NCI-H748 (cell line): Measurements from ENCODE around the gene AUP1.
"Not testable (repeated sequence)": the region's sequence is repeated elsewhere in the genome, so short reads cannot be mapped to it uniquely, and the experiment has no call there.

ENCODE experiments used
- DNase-seq: peaks from one replicate; lab custom pipeline; 2025; ENCODE audit not compliant: unreplicated experiment; lab: John Stamatoyannopoulos, UW

Gene AUP1

DNA sequence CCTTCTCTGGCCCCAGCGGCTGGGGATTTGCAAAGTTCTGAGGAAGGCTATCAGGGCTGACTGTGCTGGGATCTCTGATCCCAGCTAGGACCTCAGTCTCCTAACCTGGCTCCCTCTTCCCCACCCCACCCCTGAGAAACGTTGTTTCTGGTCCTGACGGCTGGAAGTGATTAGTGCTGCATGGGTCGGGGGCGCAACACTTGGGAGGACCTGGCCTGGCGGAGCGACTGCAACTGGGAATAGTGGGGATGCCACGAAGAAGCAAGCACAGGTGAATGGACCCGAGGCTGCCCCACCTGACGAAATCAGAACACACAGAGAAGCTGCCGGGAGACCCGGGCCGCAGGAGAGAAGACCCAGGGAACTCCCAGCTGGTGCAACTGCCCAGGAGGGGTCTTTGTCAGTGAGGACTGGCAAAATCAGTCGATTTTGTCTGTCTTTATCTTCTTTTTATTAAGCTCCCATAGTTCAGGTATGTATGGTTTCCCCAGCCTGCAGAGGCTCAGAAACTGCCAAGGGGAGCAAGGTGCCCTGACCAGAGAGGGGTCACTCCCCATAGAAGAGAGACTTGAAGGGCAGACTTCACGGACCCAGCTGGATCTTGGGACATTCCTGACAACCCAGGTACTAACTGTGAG is 29.4 kb downstream of the AUP1 start:
- no peak for DNase-seq

GRCh38 chr2:74499267-74499939 is 30.1 kb downstream of the AUP1 start, which contains the start of gene LBX2:
LBX2 (minus strand) TSS chr2:74499603; CDS start chr2:74499537, 66 bp downstream.
- no peak for DNase-seq

GRCh38 chr2:74498500-74499266 is 30.8 kb downstream of the AUP1 start:
- DNase-seq, result no peak

- DNase-seq, result peak; percentile 53
These were observed 31.6 kb downstream of the AUP1 start for GRCh38 chr2:74497777-74498499.

GRCh38 chr2:74496997-74497776 is 32.3 kb downstream of the AUP1 start:
- DNase-seq, result no peak

DNA sequence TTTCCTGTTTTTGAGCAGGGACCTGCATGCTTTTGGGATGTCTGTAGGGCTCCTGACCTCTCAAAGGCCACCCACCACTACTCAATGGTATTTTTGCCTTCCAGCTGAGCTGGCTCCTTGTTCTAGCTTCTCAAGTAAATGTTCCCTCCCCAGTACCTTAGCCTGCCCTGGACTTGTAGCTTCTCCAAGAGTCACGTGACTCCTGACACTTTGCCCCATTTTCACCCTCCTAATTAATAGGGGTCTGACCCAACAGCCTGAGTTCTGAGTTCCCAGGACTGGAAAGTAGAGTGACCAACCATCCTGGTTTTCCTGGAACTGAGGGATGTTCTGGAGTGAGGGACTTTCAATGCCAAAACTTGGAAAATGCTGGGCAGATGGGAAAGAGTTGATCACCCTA is 34.1 kb downstream of the AUP1 start:
- DNase-seq, result no peak

GRCh38 chr2:74493546-74493945 is 36.0 kb downstream of the AUP1 start:
- no peak for DNase-seq

DNA sequence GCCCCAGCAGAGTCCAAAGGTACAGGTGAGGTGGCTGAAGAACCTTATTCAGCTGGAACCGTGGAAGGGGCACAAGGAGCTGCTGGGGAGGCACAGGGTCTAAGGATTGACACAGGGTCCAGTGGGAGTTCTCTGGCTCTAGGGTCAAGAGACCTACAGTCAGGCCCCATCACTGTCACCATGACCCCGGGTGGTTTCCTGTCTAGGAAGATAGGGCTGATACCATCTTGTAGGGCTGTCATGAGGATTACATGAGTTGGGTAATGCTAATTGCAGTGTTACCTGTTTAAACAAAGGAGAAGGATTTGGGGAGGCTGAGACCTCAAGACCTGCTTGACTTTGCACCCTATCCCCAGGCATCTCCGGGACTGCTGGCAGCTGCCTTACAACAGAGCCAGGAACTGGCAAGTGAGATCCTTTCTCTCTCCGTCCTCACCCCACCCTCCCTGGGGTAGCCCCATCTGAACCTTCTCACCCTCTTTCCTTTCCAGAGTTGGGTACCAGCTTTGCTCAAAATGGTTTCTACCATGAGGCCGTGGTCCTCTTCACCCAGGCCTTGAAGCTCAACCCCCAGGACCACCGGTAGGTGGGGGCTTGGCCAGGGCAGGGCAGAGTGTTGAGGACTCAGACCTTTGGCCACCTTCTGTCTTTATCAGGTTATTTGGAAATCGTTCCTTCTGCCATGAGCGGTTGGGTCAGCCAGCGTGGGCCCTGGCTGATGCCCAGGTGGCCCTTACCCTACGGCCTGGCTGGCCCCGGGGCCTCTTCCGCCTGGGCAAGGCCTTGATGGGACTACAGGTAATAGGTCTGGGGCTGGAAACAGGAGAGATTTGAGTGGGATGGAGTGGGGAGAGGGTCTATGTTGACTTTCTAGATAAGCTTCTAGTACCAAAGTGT is 37.6 kb downstream of the AUP1 start:
- DNase-seq, result no peak

- DNase-seq, result no peak
These were observed 39.6 kb downstream of the AUP1 start for GRCh38 chr2:74489906-74490305.

DNA sequence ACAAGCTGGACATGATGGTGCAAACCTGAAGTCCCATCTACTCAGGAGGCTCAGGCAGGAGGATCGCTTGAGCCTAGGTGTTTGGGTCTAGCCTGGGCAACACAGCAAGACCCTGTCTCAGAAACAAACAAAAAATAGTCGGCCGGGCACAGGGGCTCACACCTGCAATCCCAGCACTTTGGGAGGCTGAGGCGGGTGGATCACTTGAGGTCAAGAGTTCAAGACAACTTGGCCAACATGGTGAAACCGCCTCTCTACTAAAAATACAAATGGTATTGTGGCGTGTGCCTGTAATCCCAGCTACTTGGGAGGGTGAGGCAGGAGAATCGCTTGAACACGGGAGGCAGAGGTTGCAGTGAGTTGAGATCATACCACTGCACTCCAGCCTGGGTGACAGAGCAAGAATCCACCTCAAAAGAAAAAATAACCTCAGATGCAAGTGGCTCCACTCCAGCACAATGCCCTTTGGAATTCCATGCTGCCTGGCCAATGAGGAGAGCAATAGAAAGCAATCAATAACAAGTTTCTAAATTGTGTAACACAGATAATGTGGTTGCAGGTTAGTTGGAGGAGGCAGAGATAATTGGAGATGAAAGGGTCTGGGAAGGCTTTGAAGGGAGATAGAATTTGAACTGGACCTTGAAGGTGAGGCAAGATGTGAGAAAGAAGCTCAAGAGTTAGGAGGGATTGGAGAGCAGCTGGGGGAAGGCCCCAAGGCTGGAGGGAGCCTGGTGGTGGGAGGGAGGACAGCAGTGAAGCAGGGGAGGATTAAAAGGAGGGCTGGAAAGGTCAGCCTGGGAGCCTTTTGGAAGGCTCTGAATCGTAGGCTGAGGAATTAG is 40.6 kb downstream of the AUP1 start:
- no peak for DNase-seq

DNA sequence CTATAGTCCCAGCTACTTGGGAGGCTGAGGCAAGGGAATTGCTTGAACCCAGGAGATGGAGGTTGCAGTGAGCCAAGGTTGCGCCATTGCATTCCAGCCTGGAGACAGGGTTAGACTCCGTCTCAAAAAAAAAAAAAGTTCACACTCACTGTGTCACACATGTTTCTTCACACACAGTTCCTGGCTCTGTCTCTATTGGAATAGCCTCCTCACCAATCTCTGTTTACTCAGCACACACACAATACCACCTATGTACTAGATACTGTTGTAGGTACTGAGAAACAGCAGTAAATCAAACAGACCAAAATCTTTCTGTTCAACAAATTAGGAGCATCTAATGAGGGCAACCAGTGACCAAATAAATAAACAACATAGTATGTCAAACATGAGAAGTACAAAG is 43.4 kb downstream of the AUP1 start:
- DNase-seq, result no peak

DNA sequence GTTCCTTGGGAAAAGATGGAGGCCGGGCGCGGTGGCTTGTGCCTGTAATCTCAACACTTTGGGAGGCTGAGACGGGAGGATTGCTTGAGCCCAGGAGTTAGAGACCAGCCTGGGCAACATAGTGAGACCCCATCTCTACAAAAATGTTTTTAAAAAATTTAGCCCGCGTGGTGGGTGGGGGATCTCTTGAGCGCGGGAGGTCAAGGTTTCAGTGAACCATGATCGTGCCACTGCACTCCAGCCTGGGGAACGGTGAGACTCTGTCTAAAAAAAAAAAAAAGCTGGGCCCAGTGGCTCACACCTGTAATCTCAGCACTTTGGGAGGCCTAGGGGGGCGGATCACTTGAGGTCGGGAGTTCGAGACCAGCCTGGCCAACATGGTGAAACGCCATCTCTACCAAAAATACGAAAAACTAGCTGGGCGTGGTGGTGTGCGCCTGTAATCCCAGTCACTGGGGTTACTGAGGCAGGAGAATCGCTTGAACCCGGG is 45.8 kb downstream of the AUP1 start:
- DNase-seq, result not testable (repeated sequence)

DNA sequence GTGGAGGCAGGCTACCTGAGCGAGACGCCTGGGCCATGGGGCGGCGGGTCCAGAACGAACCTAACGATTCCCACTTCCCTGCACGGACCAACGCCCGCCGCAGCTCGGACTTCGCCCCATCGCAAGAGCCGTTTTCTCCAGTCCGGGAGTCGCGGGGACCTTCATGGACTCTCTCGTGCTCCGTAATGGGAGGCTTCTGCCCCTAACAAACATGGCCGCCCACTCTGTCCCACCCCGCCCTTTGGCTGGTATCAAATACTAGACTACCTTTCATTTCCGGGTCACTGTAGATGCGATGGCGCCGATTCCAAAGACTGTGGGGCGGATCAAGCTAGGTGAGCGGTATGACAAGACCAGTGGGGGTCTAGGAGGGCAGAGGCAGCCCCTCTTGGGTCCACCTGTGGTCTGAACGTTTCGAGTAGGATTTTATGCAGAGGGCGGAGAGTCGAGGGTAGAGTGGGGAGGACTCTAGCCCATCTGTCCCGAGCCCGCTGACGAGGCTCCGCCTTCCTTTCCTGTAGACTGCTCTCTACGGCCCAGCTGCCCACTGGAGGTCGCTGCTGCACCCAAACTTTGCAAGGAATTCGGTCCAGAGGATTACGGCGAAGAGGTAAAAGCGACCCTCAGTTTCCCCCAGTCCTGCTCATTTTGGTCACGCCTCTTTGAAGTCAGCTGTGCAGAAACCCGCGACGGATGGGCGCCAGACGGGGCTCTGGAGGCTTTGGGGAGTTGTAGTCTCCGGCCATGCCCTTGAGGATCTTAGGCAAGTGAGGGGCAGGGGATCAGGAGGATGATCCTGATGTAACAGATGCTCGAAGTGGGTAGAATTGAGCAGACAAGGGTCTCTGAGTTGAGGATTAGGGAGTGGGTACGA is 46.5 kb downstream of the AUP1 start, which contains the start of the genes CCDC142 and TTC31:
TSS of gene CCDC142 (minus strand) at position 198 of the 874 bp plus-strand sequence. CDS start at position 37, 161 bp downstream.
TSS of gene TTC31 (plus strand) at position 281 of the 874 bp plus-strand sequence. CDS start at position 296, 15 bp downstream.
- peak; percentile 94 for DNase-seq

- DNase-seq, result peak; percentile 71
These were observed 47.3 kb downstream of the AUP1 start for GRCh38 chr2:74481961-74482800.

GRCh38 chr2:74481431-74481830 is 48.1 kb downstream of the AUP1 start:
- DNase-seq, result no peak
